Measurements from ENCODE around the gene C11orf68. TPM values are rescaled to one million over a fixed set of nuclear protein-coding genes. Genes with fewer than 3 reads are reported as not detected.
A peak's percentile ranks its signal among the peaks of the same experiment; 100 is the strongest.

C11orf68 gene
- total and polyA plus RNA-seq, 2 of the 8 experiments (the other 6 are each of a cell fraction or from before 2014, with no cell fraction given), result 24.0 to 51.2 TPM

DNA sequence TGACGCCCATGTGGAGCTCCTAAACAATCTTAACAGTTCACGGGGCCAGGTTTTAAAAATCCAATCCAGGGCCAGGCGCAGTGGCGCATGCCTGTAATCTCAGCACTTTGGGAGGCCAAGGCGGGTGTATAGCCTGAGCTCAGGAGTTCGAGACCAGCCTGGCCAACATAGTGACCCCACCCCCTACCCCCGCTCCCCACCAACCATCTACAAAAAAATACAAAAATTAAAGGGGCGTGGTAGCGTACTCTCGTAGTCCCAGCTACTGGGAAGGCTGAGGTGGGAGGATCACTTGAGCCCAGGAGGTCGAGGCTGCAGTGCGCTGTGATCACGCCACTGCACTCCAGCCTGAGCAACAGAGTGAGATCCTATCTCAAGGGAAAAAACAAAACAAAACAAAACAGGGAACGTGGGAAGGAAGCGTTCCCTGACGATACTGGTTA lies 42.0 kb upstream of the C11orf68 start:
- peak overlapping the region; percentile 54 for H4K5ac ChIP-seq (ENCODE audit: insufficient read length, low read depth, low read length)
- DNase-seq (ENCODE audit: low read depth in 1 of 2, low spot score in 2 of 2) (no peak), FAIRE-seq (no peak)
- H3K9me3 ChIP-seq (ENCODE audit: insufficient read depth in 2 of 2, low read depth in 1 of 2, low read length in 1 of 2), result no peaks in the 10 kb centered on the region
- H3K79me2 ChIP-seq (ENCODE audit: control insufficient read depth in 1 of 2, insufficient read depth in 2 of 2, low read length in 2 of 2), result peaks cover 11 to 21% of the 10 kb centered on the region in 2 experiments
- H2BK20ac ChIP-seq (ENCODE audit: low read length), result no peak overlapping the region
- no peak overlapping the region for H4K91ac ChIP-seq (replicated peaks; ENCODE audit: insufficient read length, low read length)
- peaks cover 14% of the 10 kb centered on the region; the same call in 1 of the 2 replicates for H3K23me2 ChIP-seq (ENCODE audit: low read depth, low read length)
- H3K4me2 ChIP-seq (ENCODE audit: insufficient read depth in 1 of 2, low read depth in 2 of 2, low read length in 2 of 2), result peak overlapping the region; percentile 71 to 91
- H4K8ac ChIP-seq (ENCODE audit: extremely low read depth, insufficient read depth, low read length), result peak overlapping the region; percentile 96; the same call in 1 of the 2 replicates
- WGBS, 2 experiments (ENCODE audit: extremely low coverage in 1 of 2, insufficient coverage in 1 of 2, insufficient read length in 1 of 2, insufficient replicate concordance in 2 of 2, low coverage in 1 of 2, low lambda C conversion rate in 2 of 2, missing lambda C conversion rate in 1 of 2), result 57% methylated on average over 15 of the region's 16 CpGs; no CpG with 5 or more reads in 1 of the 2 experiments
- H3K4ac ChIP-seq (replicated peaks; ENCODE audit: insufficient read length, low read depth, low read length), result peak overlapping the region; percentile 0
- peaks cover 9% of the 10 kb centered on the region for H3K79me1 ChIP-seq (ENCODE audit: low read depth, low read length)
- H3K18ac ChIP-seq (ENCODE audit: extremely low read depth, low read length), result peak overlapping the region; percentile 32; the same call in 1 of the 2 replicates
- peak overlapping the region; percentile 23; the same call in 1 of the 2 replicates for H2AFZ ChIP-seq (ENCODE audit: low read length)
- no peaks in the 10 kb centered on the region for H3K27me3 ChIP-seq (replicated peaks in 1 of 4; ENCODE audit: control insufficient read depth in 3 of 4, extremely low read depth in 1 of 4, insufficient read depth in 3 of 4, low read length in 3 of 4)
- peak overlapping the region; percentile 44 for H2BK12ac ChIP-seq (ENCODE audit: low read depth, low read length)
- H2BK5ac ChIP-seq (ENCODE audit: low read depth, low read length), result peak overlapping the region; percentile 88
- peaks cover 6 to 17% (median 10%) of the 10 kb centered on the region in 4 experiments for H3K36me3 ChIP-seq (ENCODE audit: control insufficient read depth in 2 of 4, insufficient read depth in 4 of 4, low read length in 3 of 4)
- H2BK15ac ChIP-seq (ENCODE audit: low read length), result no peak overlapping the region
- H3K56ac ChIP-seq (replicated peaks; ENCODE audit: insufficient read length, low read depth, low read length), result no peak overlapping the region
- peaks cover 0 to 14% (median 3%) of the 10 kb centered on the region in 4 experiments; a peak in 5 of 7 replicates for H3K4me1 ChIP-seq (replicated peaks in 1 of 4; ENCODE audit: control insufficient read depth in 3 of 4, insufficient read depth in 4 of 4, low read length in 3 of 4)
- H3K14ac ChIP-seq (ENCODE audit: insufficient read length), result no peak overlapping the region
- H2AK5ac ChIP-seq (ENCODE audit: low read depth, low read length), result no peak overlapping the region
- peak overlapping the region in 3 of 4 experiments; percentile 77 to 86 (median 78); a peak in 6 of 7 replicates for H3K9ac ChIP-seq (replicated peaks in 1 of 4; ENCODE audit: extremely low read depth in 1 of 4, low read depth in 3 of 4, low read length in 3 of 4)
- no peak overlapping the region for H3K23ac ChIP-seq (ENCODE audit: insufficient read length)
- H3K4me3 ChIP-seq (ENCODE audit: extremely low read depth in 1 of 4, insufficient read depth in 2 of 4, low read depth in 3 of 4, low read length in 4 of 4), result peak overlapping the region; percentile 80 to 92 (median 88)
- peak overlapping the region; percentile 60; the same call in 1 of the 2 replicates for H3K27ac ChIP-seq (ENCODE audit: low read depth, low read length)
- CTCF ChIA-PET (ENCODE audit: partially characterized antibody), result interaction anchor here (0.6 to 2.2 kb wide), 8 partner anchors 28 to 176 kb away, joined by 3 to 7 read pairs (median 4); partner anchors contain the start of genes CCDC85B and FIBP
- POLR2A ChIA-PET (ENCODE audit: partially characterized antibody), result interaction anchor here (0.6 to 1.6 kb wide), 9 partner anchors 9 to 104 kb away, joined by 3 to 5 read pairs (median 3); partner anchors contain the start of gene MUS81
- no peak overlapping the region for H2BK120ac ChIP-seq (replicated peaks; ENCODE audit: low read depth, low read length)
- H4K20me1 ChIP-seq (replicated peaks in 1 of 2; ENCODE audit: control insufficient read depth in 1 of 2, insufficient read depth in 2 of 2, low read length in 2 of 2), result peaks cover 1 to 7% of the 10 kb centered on the region in 2 experiments
- TF ChIP-seq KDM4A (IDR thresholded peaks at IDR 0.05; ENCODE audit: low read depth, low read length, severe bottlenecking), result no peak
- no peak for TF ChIP-seq SIRT6 (IDR thresholded peaks at IDR 0.05; ENCODE audit: low read length)
- no peak for TF ChIP-seq TBP (IDR thresholded peaks at IDR 0.05; ENCODE audit: low read depth, low read length)
- TF ChIP-seq CTBP2 (IDR thresholded peaks at IDR 0.05; ENCODE audit: borderline replicate concordance, insufficient read depth, insufficient read length, low read length), result no peak
- no peak for TF ChIP-seq SAP30 (IDR thresholded peaks at IDR 0.05; ENCODE audit: insufficient read depth, insufficient replicate concordance, low read length)
- no peak for TF ChIP-seq SP1 (IDR thresholded peaks at IDR 0.05; ENCODE audit: low read depth, low read length)
- TF ChIP-seq EZH2 (IDR thresholded peaks at IDR 0.05; ENCODE audit: low read depth, low read length, severe bottlenecking), result no peak
- TF ChIP-seq SP4 (IDR thresholded peaks at IDR 0.05; ENCODE audit: low read length), result no peak
- TF ChIP-seq CHD1 (IDR thresholded peaks at IDR 0.05; ENCODE audit: low read depth, low read length), result no peak
- TF ChIP-seq CHD2 (IDR thresholded peaks at IDR 0.05; ENCODE audit: low read length), result no peak
- no peak for TF ChIP-seq FOSL1 (IDR thresholded peaks at IDR 0.05; ENCODE audit: insufficient read depth, low read depth, low read length)
- no peak for TF ChIP-seq JUN (IDR thresholded peaks at IDR 0.05; ENCODE audit: low read depth, low read length)
- no peak for TF ChIP-seq POLR2AphosphoS5 (IDR thresholded peaks at IDR 0.05; ENCODE audit: low read depth, low read length)
- no peak for TF ChIP-seq TCF12 (IDR thresholded peaks at IDR 0.05; ENCODE audit: low read depth, low read length)
